GM12874 (cell line): ENCODE data around the gene TPRN.

Experiments
- TF ChIP-seq, protein P1 (sequence below): IDR thresholded peaks from 2 replicates; pipeline ENCODE4 v1.5.1; 2011; ENCODE audit warnings: low read depth, mild to moderate bottlenecking, control low read depth, low read length, moderate library complexity; ENCODE audit not compliant: insufficient read depth

TPRN gene

DNA sequence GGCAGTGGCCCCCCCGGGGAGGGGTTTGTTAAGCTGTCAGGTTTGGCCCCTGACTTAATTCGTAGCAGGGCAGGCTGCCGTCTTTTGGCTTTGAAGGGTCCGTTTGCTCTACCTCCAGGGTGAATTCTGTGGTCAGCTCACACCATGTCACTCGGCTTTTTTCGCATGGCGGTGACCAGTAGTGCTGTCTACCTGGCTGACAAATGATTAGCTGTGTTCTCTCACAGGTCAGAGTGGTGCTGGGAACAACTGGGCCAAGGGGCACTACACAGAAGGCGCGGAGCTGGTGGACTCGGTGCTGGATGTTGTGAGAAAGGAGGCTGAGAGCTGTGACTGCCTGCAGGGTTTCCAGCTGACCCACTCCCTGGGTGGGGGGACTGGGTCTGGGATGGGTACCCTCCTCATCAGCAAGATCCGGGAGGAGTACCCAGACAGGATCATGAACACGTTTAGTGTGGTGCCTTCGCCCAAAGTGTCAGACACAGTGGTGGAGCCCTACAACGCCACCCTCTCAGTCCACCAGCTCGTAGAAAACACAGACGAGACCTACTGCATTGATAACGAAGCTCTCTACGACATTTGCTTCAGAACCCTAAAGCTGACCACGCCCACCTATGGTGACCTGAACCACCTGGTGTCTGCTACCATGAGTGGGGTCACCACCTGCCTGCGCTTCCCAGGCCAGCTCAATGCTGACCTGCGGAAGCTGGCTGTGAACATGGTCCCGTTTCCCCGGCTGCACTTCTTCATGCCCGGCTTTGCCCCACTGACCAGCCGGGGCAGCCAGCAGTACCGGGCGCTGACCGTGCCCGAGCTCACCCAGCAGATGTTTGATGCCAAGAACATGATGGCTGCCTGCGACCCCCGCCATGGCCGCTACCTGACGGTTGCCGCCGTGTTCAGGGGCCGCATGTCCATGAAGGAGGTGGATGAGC lies 42.0 kb upstream of the TPRN start:
- TF ChIP-seq, protein P1, sequence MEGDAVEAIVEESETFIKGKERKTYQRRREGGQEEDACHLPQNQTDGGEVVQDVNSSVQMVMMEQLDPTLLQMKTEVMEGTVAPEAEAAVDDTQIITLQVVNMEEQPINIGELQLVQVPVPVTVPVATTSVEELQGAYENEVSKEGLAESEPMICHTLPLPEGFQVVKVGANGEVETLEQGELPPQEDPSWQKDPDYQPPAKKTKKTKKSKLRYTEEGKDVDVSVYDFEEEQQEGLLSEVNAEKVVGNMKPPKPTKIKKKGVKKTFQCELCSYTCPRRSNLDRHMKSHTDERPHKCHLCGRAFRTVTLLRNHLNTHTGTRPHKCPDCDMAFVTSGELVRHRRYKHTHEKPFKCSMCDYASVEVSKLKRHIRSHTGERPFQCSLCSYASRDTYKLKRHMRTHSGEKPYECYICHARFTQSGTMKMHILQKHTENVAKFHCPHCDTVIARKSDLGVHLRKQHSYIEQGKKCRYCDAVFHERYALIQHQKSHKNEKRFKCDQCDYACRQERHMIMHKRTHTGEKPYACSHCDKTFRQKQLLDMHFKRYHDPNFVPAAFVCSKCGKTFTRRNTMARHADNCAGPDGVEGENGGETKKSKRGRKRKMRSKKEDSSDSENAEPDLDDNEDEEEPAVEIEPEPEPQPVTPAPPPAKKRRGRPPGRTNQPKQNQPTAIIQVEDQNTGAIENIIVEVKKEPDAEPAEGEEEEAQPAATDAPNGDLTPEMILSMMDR, result no peak

DNA sequence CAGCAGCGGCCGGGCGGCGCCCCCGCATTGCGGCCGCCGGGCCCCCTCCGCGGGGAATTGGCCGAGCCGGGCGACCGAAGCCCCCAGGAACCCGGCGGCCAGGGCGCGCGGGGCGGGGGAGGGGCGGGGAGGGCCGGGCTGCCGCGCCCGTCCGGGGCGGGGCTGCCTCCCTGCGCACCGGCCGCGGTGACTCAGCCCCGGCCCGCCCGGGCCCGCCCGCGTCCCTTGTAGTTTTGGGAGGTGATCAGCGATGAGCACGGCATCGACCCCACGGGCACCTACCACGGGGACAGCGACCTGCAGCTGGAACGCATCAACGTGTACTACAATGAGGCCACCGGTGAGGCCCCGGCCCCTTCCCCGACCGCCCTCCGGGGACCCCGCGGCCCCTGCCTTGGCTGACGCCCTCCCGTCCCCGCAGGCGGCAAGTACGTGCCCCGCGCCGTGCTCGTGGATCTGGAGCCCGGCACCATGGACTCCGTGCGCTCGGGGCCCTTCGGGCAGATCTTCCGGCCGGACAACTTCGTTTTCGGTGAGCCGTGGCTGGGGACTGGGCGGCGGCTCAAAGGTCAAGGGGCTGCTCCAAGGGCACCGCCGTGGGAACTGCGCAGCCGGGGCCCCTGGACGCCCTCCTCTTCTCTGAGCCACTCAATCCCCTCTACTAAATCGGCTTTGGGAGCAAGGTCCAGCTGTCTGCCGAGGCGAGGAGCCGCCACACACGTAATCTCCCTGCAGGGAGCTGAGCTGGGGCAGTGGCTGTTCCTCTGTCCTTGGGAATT lies 41.1 kb upstream of the TPRN start:
- TF ChIP-seq, protein P1, result no peak

DNA sequence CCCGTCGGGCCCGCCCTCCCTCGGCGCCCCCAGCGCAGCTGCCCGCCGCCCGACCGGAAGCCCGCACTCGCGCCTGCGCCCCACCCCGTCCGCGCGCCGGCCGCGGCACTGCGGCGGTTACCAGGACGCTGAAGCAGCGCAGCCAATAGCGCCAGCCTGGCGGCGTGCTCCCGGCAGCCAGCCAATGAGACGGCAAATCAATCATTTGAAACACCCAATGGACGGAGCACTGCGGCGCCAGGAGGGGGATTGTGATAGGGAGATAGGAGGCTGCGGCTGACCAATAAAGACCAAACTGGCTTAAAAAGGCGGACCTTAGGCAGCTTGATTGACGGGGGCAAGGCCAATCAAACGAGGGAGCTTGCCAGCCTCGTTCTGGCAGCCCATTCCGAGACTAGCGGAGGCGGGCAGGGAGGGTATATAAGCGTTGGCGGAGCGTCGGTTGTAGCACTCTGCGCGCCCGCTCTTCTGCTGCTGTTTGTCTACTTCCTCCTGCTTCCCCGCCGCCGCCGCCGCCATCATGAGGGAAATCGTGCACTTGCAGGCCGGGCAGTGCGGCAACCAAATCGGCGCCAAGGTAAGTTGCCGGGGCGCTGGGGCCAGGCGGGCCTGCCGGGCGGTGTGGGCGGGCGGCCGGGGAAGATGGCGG lies 40.4 kb upstream of the TPRN start, which contains the start of gene TUBB4B:
Gene TUBB4B (plus strand): TSS at position 447 of the 649 bp plus-strand sequence. CDS start 74 bp downstream, at position 521.
- TF ChIP-seq, protein P1, result no peak

DNA sequence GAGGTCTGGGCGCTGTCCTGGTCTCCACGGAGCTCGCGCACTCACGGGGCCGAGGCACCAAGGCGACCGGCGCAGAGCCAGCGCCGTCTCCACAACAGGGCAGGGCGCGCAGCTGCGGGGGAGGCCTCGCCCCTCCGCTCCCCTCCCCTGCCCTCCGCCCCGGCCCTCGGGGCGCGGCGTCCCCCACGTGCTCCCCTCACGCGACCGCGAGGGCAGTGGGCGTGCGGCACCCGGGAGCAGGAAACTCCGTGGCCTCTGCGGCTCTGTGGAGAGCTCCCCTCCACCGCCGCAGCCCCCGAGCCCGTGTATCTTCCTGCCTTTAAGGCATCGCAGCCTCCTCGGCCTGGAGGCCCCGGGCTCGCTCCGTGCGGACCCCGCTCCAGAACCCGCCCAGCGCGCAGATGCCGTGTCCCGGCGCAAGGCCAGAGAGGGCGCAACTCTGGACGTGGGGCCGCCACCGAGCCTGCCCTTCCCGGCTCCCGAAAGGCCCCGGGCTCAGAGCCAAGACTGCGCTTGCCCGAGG lies 39.8 kb upstream of the TPRN start:
- TF ChIP-seq, protein P1, result no peak

DNA sequence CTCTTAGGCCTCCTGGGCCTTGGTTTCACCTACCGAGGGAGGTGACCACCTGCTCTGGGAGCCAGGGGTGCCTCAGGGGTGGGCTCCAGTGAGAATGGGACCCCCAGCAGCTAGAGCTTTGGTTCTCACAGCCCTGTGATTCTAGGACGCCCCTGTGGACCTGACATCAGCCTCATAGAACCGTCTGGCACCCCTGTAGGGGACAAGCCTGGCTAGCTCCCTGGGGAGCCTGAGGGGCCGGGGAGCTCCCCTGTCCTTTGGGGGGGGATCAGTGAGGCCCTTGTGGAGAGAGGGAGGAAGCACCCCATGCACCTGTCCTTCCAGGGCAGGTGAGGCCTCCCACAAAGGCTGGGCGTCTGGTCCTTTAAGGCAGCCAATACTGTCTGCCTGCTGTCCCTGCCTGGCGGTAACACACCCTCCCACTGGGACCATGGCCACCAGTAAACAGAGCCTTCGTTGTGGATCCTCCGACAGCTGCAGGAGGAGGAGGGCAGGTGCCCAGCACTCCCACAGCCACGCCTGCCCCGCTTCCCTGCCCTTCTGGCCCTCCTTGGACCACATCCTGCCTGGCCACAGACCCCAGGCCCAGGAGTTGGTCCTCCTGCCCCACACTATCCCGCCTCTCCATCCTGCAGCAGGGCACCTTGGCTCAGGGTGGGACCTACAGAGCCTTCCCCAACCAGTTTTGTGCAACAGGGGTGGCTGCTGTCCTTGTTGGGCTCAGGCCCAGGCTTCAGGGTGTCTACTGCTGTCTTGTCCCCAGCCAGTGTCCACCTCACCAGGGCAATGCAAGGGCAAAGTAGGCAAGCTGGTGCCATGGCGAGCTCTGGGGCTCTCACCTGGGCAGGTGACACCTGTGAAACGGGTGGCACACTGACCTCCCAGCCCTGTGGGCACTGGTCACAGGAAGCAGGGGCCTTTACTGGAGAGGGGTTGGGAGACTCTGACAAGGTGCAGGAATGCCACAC lies 37.5 kb upstream of the TPRN start:
- TF ChIP-seq, protein P1, result no peak

DNA sequence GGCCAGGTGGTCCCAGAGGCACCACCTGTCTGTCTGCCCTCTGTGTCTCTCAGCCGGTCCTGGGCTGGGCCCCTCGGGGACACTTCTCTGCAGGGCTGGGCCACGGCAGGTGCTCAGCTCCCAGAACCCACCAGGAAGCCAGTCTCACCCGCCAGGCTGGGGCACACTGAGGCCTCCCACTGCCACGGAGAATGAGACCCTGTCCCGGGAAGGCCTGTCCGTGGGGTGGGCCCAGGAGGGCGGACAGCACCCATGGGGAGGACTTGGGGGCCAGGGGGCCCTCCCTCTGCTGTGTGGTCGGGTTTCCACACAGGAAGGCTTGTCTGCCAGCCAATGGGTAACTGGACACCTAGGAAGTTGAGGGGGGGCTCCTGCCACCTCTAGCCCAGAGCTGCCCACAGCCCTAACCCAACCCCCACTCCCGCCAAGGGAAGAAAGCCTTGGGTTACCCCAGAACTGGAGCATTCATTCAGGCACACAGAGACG lies 36.4 kb upstream of the TPRN start:
- TF ChIP-seq, protein P1, result no peak
